Vein endothelial cell (primary cell): ENCODE results near the gene POMZP3. TPM values are rescaled to one million over a fixed set of nuclear protein-coding genes. Genes with fewer than 3 reads are reported as not detected.

Experiments used
- total RNA-seq: library from RNA; depleted of rRNA; stranded (reverse); fragments of >200 nt; gene quantifications from 2 replicates; pipeline ENCODE4 v1.2.3, GENCODE V29; 2012

The POMZP3 gene
- total RNA-seq: 9.5 and 11.8 TPM in 2 replicates

GRCh38 chr7:76626989-76627642 lies at the start of gene POMZP3:
Gene POMZP3 (minus strand): TSS chr7:76627279. CDS start chr7:76626064, 1,215 bp downstream.

Other genes starting within 250 kb of the POMZP3 start
- 0.38 and 0.65 TPM in 2 replicates for gene SSC4D, start 217.6 kb downstream of the POMZP3 start, total RNA-seq
- 4.2 and 6.5 TPM in 2 replicates for gene ZP3, start 202.3 kb downstream of the POMZP3 start, total RNA-seq
- gene DTX2, start 165.6 kb downstream of the POMZP3 start, total RNA-seq: 6.9 and 7.3 TPM in 2 replicates
- gene UPK3B, start 116.7 kb downstream of the POMZP3 start, total RNA-seq: not detected in 2 replicates
- gene SPDYE16, start 84.0 kb downstream of the POMZP3 start, total RNA-seq: under 0.01 TPM in 1 of 2 replicates, not detected in the other